ENCODE data around the gene C1QL1.

GRCh38 chr17:44989552-44990138 lies 21.5 kb upstream of the C1QL1 start:
- TF ChIP-seq CTCF (IDR thresholded peaks at IDR 0.05 in 2 of 3, conservative IDR thresholded peaks at IDR 0.05 in 1 of 3; ENCODE audit: borderline replicate concordance in 1 of 3, insufficient read depth in 1 of 3, low read depth in 2 of 3, low read length in 2 of 3): no peak
- no peak for TF ChIP-seq SRF (IDR thresholded peaks at IDR 0.05; ENCODE audit: low read depth)
- no peak for TF ChIP-seq FOSL1 (IDR thresholded peaks at IDR 0.05; ENCODE audit: low read depth)
- TF ChIP-seq MAX (IDR thresholded peaks at IDR 0.05): no peak
- TF ChIP-seq POLR2A (IDR thresholded peaks at IDR 0.05; ENCODE audit: borderline replicate concordance, extremely low read depth, insufficient read depth, insufficient read length): no peak
- no peak for TF ChIP-seq ZBTB33 (IDR thresholded peaks at IDR 0.05; ENCODE audit: extremely low read depth, insufficient replicate concordance, low read length)
- TF ChIP-seq POLR2AphosphoS5 (IDR thresholded peaks at IDR 0.05; ENCODE audit: low read depth, low read length): no peak
- TF ChIP-seq RAD21 (IDR thresholded peaks at IDR 0.05; ENCODE audit: low read depth): no peak
- no peak for TF ChIP-seq EZH2phosphoT487 (IDR thresholded peaks at IDR 0.05; ENCODE audit: borderline replicate concordance)
- TF ChIP-seq SP1 (IDR thresholded peaks at IDR 0.05; ENCODE audit: low read depth): no peak
- no peak for TF ChIP-seq ATF3 (IDR thresholded peaks at IDR 0.05)
